Breast epithelium (tissue), 4 donors: ENCODE measurements around the gene PTPRN2. TPM values are rescaled to one million over a fixed set of nuclear protein-coding genes. Genes with fewer than 3 reads are reported as not detected.
"Not testable (repeated sequence)": the region's sequence is repeated elsewhere in the genome, so short reads cannot be mapped to it uniquely, and the experiment has no call there.

Source experiments
- DNase-seq, 2 donors: peaks; one replicate each; pipeline ENCODE4 v3.0.0-alpha.2; 2019; ENCODE audit warnings: low spot score in 2 of 2
- H3K27ac ChIP-seq, 2 donors: fragments of 200-600 bp; sonication (generic) in 1 of 2; one replicate each; pipeline ENCODE4 v1.5.1; 2016 to 2019; ENCODE audit warnings: mild to moderate bottlenecking in 1 of 2
- H3K27me3 ChIP-seq, 2 donors: fragments of 200-600 bp; sonication (generic) in 1 of 2; one replicate each; pipeline versions ENCODE4 v1.5.1 to v1.6.0; 2017 to 2019; ENCODE audit warnings: control low read depth in 1 of 2, mild to moderate bottlenecking in 1 of 2
- H3K36me3 ChIP-seq: fragments of 200-600 bp; one replicate; pipeline ENCODE4 v1.5.1; 2019
- H3K4me1 ChIP-seq, 2 donors: fragments of 200-600 bp; sonication (generic); one replicate each; pipeline ENCODE4 v1.5.1; 2016 to 2019; ENCODE audit warnings: control low read depth in 1 of 2
- H3K4me3 ChIP-seq, 3 donors: fragments of 200-600 bp; sonication (generic); 1 replicate in 2 of 3; 2 replicates in 1 of 3; pipeline ENCODE4 v1.5.1; 2016 to 2019; ENCODE audit warnings: mild to moderate bottlenecking in 3 of 3, moderate library complexity in 2 of 3
- H3K9me3 ChIP-seq, 2 donors: fragments of 200-600 bp; sonication (generic) in 1 of 2; one replicate each; pipeline ENCODE4 v1.5.1; 2016 to 2019; ENCODE audit warnings: control low read depth in 1 of 2
- CTCF ChIP-seq, 3 donors: fragments of 450-650 bp; IDR thresholded peaks; one replicate each; pipeline ENCODE4 v1.5.1; 2016 to 2017; ENCODE audit warnings: antibody characterized with exemption in 3 of 3, mild to moderate bottlenecking in 3 of 3, moderate library complexity in 3 of 3
- POLR2A ChIP-seq: fragments of 450-650 bp; IDR thresholded peaks from one replicate; pipeline ENCODE4 v1.6.1; 2016; ENCODE audit warnings: antibody characterized with exemption, mild to moderate bottlenecking, moderate library complexity
- POLR2AphosphoS5 ChIP-seq, 3 donors: sonication (generic); formaldehyde crosslinking; IDR thresholded peaks; one replicate each; pipeline ENCODE4 v1.6.1; 2017; ENCODE audit warnings: antibody characterized with exemption in 3 of 3
- intact Hi-C: fragments of 100-400 bp; cut with DNase I; formaldehyde crosslinking; loops from one replicate; pipeline ENCODE4 v1.15.1; 2023; ENCODE audit warnings: low total_unique reads
- total RNA-seq, 3 donors: library from RNA; depleted of rRNA; stranded (reverse); fragments of >200 nt; gene quantifications; one replicate each; pipeline ENCODE4 v1.1.0, GENCODE V29; 2016

Gene PTPRN2
- total RNA-seq, 3 donors from 2014 or later: 1.6 to 2.2 (median 2.2) TPM

- H3K27me3 ChIP-seq: peaks cover 0 to 13% of the 10 kb centered on the region in 2 donors
- H3K27ac ChIP-seq: no peak overlapping the region
- no peak for DNase-seq
- H3K4me3 ChIP-seq: no peak overlapping the region
- intact Hi-C loops: no loop called here
- peaks cover 7 to 17% of the 10 kb centered on the region in 2 donors for H3K9me3 ChIP-seq
- H3K36me3 ChIP-seq: no peaks in the 10 kb centered on the region
- no peak for TF ChIP-seq POLR2AphosphoS5 (IDR thresholded peaks at IDR 0.05)
- H3K4me1 ChIP-seq: no peaks in the 10 kb centered on the region
Observed at GRCh38 chr7:158516524-158516923, 71.1 kb downstream of the PTPRN2 start.

- no peak for DNase-seq
- no peaks in the 10 kb centered on the region for H3K27me3 ChIP-seq
- peaks cover 16 to 40% of the 10 kb centered on the region in 2 donors for H3K9me3 ChIP-seq
- H3K4me3 ChIP-seq: no peak overlapping the region
- H3K27ac ChIP-seq: no peak overlapping the region
- no peaks in the 10 kb centered on the region for H3K4me1 ChIP-seq
- intact Hi-C loops: no loop called here
- H3K36me3 ChIP-seq: no peaks in the 10 kb centered on the region
- TF ChIP-seq CTCF (IDR thresholded peaks at IDR 0.05): no peak
- TF ChIP-seq POLR2AphosphoS5 (IDR thresholded peaks at IDR 0.05): no peak
- TF ChIP-seq POLR2A: no peak
Observed at GRCh38 chr7:158512869-158513268, 74.8 kb downstream of the PTPRN2 start.

GRCh38 chr7:158512042-158512441 lies 75.6 kb downstream of the PTPRN2 start:
- Histone ChIP-seq H3K4me1 (no peaks in the 10 kb centered on the region), H3K27me3 (no peaks in the 10 kb centered on the region), H3K36me3 (no peaks in the 10 kb centered on the region), H3K4me3 (no peak overlapping the region), H3K27ac (no peak overlapping the region), H3K9me3 (peaks cover 16 to 44% of the 10 kb centered on the region in 2 donors)
- intact Hi-C loops: no loop called here
- DNase-seq: no peak
- TF ChIP-seq CTCF (IDR thresholded peaks at IDR 0.05): no peak
- TF ChIP-seq POLR2AphosphoS5 (IDR thresholded peaks at IDR 0.05): no peak
- TF ChIP-seq POLR2A: no peak

GRCh38 chr7:158508802-158509385 lies 78.7 kb downstream of the PTPRN2 start:
- intact Hi-C loops: no loop called here
- TF ChIP-seq POLR2AphosphoS5 (IDR thresholded peaks at IDR 0.05) (no peak), CTCF (IDR thresholded peaks at IDR 0.05) (no peak), POLR2A (no peak)
- H3K27me3 ChIP-seq: peaks cover 0 to 9% of the 10 kb centered on the region in 2 donors
- no peak for DNase-seq
- H3K4me3 ChIP-seq: no peak overlapping the region
- no peaks in the 10 kb centered on the region for H3K4me1 ChIP-seq
- H3K9me3 ChIP-seq: peaks cover 27 to 65% of the 10 kb centered on the region in 2 donors
- H3K27ac ChIP-seq: no peak overlapping the region
- H3K36me3 ChIP-seq: no peaks in the 10 kb centered on the region

- DNase-seq, H3K4me1 ChIP-seq, intact Hi-C loops, H3K36me3 ChIP-seq, H3K27me3 ChIP-seq, H3K27ac ChIP-seq, H3K4me3 ChIP-seq: not testable (repeated sequence)
- H3K9me3 ChIP-seq: peaks cover 27 to 65% of the 10 kb centered on the region in 2 donors
Observed at GRCh38 chr7:158508321-158508720, 79.3 kb downstream of the PTPRN2 start.

- intact Hi-C loops: no loop called here
- DNase-seq: no peak
- no peak for TF ChIP-seq POLR2AphosphoS5 (IDR thresholded peaks at IDR 0.05)
- TF ChIP-seq CTCF (IDR thresholded peaks at IDR 0.05): no peak
- no peak for TF ChIP-seq POLR2A
- no peak overlapping the region for H3K27ac ChIP-seq
- H3K36me3 ChIP-seq: no peaks in the 10 kb centered on the region
- H3K4me1 ChIP-seq: no peaks in the 10 kb centered on the region
- H3K4me3 ChIP-seq: no peak overlapping the region
- H3K9me3 ChIP-seq: peaks cover 27 to 62% of the 10 kb centered on the region in 2 donors
- H3K27me3 ChIP-seq: peaks cover 0 to 9% of the 10 kb centered on the region in 2 donors
Observed at GRCh38 chr7:158507917-158508316, 79.7 kb downstream of the PTPRN2 start.

GRCh38 chr7:158507175-158507574 lies 80.4 kb downstream of the PTPRN2 start:
- H3K9me3 ChIP-seq: peaks cover 27 to 55% of the 10 kb centered on the region in 2 donors
- H3K36me3 ChIP-seq, DNase-seq, H3K4me3 ChIP-seq, H3K4me1 ChIP-seq, intact Hi-C loops, H3K27ac ChIP-seq, H3K27me3 ChIP-seq: not testable (repeated sequence)
